8988T (cell line): ENCODE measurements around the gene ETFA.
A peak's percentile ranks its signal among the peaks of the same experiment; 100 is the strongest.

ENCODE experiments used
- DNase-seq: peaks from one replicate; pipeline ENCODE4 v3.0.0; 2011

ETFA gene

DNA sequence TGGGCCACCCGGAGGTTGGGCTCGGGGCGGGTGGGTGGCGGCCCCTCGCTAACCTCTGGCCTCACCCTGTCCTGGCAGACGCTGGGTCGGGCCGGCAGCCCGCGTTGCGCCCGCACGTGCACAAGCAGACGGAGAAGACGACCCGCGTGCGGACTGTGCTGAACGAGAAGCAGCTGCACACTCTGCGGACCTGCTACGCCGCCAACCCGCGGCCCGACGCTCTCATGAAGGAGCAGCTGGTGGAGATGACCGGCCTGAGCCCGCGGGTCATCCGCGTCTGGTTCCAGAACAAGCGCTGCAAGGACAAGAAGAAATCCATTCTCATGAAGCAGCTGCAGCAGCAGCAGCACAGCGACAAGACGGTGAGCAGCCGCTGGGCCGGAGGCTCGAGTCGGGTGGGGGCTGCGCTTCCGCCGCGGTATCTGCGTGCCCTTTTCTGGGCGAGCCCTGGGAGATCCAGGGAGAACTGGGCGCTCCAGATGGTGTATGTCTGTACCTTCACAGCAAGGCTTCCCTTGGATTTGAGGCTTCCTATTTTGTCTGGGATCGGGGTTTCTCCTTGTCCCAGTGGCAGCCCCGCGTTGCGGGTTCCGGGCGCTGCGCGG is 29.0 kb upstream of the ETFA start:
- peak; percentile 79 for DNase-seq

DNA sequence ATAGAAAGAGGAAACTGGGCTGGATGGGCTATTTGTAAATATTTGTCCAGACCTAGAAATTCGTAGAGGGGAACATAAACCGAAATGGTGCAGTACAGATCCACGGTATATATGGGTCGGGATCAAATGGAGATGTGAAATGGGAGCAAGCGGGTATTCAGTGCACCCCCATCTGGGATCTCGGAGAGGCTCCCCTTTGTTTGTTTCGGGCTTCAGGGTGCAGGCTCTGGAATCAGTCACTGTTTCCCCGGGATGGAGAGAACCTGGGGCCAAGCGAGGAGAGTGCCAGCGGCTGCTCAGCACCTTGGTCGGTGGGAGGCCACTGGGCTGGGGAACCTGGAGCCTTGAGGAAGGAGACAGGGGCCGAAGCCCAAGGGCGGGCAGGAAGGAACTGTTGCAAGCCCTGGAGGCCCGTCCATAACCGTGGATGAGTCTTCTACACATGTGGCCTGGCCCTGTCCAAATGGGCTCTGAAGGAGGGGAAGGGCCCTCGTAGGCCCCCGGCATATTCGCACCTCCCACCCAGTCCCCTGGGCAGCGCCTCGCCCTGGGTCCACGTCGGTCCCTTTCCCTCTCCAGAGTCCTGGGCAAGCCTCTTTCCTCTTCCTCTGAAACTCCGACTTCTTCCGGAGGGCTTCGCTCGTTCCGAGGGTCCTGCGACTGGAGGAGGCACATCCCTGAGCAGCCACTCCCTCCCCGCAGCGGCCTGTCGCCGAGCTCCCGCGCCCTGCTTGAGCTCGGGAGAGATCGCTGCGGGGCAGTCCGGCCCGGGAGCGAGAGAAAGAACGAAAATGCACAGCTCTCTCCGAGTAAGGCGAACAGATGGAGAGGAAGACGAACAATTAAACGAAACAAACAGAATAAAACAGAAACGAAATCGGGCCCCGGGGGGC is 28.3 kb upstream of the ETFA start:
- DNase-seq = no peak

DNA sequence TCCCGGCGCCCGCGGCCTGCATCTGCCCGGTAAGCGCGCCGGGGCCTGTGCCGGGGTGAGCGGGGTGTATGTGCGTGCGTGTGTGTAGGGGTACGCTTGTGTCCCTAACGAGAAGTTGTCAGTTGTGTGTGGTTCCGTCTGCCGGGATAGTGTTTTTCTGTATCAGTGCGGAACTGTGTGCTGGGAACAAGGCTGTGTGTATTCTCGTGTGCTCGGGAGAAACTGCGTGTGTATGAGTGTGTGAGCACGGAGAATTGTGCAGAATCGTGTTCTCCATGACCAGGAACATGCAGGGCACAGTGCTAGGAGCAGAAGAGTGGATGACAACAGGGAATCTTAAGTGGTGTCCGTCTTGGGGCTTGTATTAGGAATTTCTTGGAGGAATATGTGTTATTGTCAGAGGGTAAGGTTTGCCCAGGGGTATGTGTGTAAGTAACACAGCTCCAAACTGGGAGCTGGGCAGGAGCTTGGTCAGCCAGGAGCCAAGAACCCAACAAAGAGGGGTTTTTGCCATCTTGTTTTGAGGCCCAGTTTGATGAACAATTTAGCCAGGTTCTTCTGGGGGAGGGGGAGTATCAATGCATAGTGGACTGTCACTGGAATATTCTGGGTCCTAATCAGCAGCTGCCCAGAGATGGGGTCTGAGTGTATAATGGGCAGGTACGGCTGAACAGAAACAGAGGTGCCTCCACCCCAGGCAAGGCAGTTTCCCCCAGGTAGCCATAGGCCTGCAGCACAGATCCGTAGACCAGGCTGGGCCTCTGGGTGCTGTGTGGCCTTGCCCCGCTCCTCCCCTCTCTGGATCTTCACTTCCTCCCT is 27.4 kb upstream of the ETFA start:
- no peak for DNase-seq

DNA sequence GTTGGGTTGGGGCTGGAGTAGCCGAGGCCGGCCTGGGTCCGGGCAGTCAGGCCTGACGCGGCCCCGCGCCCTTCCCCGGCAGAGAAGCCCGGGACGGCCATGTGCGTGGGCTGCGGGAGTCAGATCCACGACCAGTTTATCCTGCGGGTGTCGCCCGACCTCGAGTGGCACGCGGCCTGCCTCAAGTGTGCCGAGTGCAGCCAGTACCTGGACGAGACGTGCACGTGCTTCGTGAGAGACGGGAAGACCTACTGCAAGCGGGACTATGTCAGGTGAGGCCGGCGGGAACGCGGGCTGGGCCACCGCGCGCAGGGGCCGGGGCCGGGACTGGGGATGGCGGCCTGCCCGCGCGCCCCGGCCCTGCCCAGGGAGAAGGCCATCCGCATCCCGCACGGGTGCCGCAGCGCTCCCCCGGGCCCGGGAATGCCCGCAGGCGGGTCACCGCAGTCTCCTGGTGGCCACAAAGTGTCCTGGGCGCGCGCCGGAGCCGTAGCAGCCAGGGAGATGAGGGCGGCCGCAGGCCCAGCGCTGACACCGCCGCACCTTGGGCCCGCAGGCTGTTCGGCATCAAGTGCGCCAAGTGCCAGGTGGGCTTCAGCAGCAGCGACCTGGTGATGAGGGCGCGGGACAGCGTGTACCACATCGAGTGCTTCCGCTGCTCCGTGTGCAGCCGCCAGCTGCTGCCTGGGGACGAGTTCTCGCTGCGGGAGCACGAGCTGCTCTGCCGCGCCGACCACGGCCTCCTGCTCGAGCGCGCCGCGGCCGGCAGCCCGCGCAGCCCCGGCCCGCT is 26.6 kb upstream of the ETFA start:
- no peak for DNase-seq

DNA sequence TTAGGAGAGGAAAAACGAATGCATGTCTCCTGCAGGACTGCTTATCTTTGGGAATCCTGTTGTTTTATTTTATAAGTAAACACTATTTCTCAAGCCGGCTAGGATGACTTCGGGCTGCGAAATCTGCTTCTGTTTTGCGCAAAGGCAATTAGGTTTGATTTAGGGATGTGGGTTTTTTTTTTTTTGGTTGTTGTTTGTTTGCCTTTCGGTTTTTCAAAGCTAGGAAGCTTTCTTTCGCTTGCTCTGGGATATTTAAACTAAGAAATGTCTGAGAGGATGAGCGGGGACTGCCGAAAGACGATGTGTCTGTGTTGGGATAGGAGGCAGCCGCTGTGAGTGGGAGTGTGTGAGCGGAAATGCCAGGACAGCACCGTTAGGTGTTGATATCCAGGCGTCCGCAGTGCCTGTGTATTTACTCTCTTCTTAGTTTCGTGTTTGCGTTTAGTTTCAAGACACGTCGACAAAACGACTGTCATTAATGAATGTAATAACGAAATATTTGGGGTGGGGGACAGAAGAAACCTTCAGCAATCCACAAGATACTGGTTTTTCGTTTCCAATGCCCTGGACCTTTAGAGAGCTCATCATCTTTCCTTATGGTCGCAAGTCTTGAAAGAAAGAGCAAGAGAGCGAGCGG is 25.9 kb upstream of the ETFA start:
- no peak for DNase-seq

DNA sequence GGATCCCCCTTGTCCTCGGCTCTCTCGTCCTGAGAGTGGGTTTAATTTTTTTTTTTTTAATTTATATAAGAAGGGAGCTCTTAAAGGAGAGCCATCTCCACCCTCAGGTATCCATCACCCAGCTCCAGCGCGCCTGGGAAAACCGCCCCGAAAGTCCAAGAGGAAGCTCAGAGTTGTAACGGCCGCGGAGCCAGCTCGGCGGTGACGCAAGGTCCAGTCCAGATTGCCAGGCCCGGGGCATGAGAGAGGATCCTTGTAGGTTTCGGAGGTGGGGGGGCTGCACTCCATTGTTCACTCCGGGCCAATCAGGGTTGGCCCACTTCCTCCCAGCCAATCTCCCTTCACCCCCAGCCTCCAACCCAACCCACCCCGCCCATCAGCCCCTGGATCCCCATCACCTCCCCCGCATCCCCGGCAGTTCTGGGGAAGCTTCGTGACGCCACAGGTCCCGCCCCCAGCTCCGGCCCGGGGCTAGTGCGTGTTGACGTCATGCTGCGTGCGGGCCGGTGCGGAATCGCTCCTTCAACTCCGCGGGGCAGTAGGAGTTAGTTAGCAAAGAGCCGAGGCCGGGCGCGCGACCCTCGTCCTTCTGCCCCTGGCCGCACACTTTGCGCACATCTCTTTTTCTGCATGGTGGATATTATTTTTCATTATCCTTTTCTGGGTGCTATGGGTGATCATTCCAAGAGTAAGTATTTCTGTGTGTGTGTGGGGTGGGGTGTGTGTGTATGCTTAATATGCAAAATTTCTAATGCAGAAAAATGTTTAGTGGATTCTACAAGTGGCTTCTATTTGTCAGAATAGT is 25.2 kb upstream of the ETFA start, which contains the start of gene ISL2:
Gene ISL2 (plus strand): TSS at position 520 of the 805 bp plus-strand sequence. CDS start 111 bp downstream, at position 631.
- no peak for DNase-seq

DNA sequence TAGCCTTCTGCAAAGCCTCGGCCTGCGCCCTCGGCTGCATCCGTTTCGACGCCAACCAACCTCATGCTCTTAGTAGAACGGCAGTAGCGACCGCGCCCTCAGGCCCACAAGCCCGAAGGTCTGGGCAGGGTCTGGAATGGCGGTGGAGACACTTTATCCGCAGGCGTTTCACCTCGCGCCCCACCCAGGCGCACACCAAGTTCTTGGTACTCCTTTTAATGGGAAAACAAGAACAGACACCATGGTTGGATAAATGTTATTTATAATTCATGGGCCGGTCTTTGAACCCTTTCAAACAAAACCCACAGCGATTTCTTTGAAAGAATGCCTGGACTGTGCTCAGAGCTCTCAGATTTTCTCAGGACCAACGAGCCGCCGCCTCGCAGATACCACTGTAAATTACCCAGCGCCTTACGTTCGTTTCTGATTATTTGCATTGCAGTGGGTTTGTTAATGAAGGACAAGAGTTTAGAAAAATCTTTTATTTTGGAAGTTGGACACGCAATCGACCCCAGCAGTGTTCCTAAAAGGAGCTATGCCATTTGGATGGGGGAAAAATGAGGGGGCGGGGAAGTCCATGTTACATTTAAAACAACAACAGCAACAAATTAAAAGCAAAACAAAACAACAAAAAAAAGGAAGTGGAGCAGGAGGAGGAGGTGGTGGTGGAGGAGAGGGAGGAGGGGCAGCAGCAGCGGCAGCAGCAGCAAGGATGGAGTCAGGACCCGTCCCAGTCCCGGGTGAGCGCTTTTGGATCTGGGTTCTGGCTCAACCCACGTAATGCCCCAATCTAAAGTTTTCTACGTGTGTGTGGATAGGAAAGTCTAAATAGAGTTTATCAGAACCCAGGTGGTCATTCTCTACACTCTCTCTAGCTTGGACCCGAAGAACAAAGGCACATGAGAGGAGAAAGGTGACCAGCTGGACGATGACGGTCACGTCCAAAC is 24.3 kb upstream of the ETFA start:
- no peak for DNase-seq

DNA sequence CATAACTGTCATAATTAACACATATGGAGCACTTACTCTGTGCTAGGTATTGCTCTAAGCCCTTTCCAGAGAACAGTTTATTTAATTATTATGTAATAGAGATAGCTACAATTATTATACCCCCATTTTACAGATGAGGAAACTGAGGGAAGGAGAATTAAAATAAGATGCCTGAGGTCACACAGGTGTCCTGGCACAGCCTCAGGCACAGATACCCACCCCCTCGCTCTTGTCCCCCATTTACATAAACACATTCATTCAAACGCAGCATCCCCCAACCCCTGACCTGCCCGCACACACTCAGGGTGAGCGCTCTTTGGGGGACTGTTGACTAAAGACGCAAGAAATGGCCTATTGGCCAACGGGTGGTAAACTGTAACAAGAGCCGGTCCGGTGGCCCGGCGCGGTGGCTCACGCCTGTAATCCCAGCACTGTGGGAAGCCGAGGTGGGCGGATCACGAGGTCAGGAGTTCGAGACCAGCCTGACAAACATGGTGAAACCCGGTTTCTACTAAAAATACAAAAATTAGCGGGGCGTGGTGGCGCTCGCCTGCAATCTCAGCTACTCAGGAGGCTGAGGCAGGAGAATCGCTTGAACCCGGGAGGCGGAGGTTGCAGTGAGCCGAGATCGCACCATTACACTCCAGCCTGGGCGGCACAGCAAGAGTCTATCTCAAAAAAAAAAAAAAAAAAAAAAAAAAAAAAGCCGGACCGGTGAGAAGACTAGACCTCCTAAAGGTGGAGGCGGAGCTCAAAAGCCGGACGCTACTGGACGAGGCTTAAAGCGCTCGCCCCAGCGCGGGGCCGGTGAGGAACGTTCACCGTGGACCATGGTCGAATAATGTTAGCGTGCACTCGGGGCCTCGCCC is 23.4 kb upstream of the ETFA start:
- DNase-seq = no peak

DNA sequence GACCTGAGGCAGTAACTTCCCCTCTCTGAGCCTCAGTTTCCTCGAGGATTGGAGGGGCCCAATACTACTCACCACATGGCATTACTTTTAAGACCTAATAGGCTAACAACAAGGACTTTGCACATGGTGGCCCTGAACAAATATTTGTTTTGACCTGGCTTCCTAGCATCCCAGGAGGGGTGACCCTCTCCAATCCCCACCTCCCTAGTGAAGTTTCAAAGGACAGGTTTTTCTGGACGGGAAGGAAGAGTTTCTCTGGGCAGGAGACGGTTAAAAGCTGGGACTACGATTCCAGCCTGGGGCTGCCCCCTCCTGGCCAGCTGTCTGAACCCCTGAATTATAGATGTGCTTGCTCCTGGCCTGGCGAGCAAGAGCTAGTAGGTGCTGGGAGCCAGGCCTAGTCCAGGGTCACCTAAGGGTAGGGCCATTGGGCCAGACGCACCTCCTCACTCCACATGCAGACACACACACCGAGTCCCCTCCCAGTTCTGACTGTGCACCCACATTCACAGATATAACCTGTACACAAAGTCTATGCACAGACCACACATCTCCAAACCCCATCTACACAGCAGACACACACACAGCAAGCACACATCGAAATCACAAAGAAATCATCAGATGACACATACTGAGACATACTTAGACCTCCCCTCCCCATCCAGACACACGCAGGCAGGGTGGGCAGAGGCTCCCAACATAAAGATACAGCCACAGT is 22.6 kb upstream of the ETFA start:
- no peak for DNase-seq

DNA sequence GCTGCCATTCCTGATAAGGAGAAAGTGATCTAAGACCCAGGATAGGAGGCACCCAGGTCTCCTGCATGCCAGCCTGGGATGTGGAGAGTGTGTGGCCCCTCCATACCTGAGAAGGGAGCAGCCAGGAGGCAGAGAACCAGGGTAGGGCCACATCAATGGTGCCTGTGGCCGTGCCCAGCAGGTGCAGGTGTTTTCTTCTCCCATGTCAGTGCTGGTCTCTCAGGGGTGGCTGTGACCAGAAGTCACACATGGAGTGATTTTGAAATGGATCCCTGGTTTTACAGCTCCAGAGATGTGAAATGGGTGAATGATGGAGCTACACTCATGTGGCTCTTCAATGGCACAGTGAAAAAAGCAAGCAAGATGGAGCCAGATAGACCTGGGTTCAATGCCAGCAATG is 22.0 kb upstream of the ETFA start:
- no peak for DNase-seq

DNA sequence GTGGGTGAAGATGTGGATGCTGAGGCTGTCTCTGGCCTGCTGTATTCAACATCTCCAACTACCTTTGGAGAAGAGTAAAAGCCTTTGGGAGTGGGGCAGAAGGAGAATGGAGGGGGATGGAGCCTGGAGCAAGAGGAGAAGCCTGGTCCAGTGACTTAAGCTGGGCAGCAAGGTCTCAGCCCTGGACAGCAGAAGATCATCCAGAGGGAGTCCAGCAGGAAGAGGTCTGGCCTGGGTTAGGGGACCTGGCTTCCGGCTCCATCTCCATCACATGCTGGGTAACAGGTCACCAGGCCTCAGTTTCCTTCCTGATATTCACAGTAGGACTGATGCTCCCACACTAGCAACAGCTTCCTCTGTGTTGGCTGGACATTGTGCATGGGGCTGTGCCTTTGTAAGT is 21.5 kb upstream of the ETFA start:
- DNase-seq = no peak

DNA sequence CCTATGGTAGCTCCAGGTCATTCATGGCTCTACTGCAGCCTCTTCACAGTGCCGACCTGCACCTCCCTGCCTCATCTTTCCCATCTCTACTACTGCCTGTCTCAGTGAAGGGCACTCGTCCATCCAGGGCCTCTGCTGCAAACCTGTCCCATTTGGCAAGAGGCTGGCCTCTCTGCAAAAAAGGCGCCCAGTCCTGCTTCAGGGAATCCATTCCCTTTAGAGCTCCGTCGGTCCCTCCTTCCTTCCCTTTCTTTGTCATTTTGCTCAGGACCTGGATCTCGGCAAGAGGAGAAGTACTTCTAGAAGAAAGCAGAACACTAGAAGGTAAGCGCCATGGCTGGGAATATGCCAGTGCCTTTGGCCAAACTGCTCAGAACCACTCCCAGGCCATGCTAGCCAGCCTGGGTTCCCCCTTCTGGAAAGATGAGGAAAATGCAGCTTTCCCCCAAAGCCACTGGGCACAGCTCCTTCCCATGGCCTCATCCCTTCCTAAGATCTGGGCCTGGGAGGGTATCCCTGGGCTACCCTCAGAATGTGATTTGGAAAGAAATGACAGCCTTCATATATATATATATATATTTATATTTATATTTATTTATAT is 18.9 kb upstream of the ETFA start:
- DNase-seq = no peak

DNA sequence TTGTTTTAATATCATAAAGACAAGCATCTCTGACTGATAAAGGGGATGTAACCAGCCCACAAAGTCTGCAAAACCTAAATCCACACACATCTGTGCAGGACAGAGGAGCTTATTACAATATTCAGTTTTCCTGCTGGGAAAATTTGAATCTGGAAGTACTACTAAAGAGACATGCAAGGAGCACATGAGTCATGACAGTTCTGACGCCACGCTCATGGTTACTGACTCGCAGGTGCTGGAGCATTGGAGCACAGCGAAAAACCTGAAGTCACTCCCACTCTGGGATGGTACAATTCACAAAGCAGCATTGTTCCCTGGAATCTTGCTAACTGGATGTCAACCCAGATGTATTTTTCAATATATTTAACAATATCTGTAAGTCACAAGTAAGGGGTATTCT is 17.7 kb upstream of the ETFA start:
- no peak for DNase-seq

DNA sequence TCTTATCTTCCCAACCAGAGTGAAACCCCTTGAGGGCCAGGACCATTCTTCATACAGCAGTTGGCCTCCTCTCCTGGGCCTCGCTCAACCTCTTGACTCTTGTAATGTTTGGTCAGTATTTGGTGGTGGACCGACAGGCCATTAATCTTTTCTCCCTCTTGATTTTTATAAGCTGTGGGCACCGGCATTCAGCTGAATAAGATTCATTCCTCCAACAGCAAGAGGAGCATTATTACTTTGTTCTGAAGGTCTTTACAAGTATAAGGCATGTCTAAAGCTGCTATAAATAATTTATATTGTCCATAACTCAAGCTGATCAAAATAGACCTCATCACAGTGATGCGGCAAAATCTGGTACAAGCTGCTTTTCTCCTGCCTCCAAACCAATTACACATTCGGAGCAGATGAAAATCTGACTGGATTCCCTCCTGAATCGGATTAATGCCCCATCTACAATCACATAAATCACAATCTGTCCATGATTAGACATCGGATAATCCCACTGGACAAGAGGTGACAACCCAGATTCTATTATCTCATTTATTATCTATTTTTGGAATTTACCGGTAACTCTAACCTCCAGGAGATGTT is 16.9 kb upstream of the ETFA start:
- no peak for DNase-seq

DNA sequence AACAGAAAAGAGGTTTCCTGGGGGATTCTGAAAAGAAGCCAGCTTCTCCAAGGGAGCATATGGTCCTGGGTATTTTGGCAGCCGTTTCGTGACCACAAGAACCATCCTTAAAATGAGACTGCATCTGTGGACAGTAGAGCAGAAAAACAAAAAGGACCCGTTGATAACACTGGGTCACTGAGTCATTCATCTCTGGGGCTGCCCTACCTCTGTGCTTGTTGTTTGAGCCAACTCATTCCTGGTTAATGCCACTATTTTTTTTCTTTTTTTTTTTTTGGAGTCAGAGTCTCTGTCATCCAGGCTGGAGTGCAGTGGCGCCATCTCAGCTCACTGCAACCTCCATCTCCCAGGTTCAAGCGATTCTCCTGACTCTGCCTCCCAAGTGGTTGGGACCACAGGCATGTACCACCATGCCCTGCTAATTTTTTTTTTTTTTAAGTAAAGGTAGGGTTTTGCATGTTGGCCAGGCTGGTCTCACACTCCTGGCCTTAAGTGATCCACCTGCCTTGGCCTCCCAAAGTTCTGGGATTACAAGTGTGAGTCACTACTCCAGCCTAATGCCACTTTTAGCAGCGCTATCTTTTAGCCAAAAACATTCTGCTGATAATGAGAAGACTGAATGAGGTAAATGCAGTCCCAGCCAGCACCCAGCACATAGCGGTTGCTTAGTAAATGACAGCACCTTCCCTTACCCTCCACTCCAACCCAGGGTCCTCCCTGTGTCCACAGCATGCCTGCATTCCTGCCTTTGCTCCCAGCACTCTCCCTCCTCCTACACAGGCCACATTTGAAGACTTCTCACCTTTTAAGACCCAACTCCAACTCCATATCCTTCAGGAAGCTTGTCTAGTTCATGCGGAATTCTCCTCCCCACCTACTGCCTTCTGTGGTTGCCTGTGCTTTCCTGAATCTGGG is 16.2 kb upstream of the ETFA start:
- DNase-seq = no peak

DNA sequence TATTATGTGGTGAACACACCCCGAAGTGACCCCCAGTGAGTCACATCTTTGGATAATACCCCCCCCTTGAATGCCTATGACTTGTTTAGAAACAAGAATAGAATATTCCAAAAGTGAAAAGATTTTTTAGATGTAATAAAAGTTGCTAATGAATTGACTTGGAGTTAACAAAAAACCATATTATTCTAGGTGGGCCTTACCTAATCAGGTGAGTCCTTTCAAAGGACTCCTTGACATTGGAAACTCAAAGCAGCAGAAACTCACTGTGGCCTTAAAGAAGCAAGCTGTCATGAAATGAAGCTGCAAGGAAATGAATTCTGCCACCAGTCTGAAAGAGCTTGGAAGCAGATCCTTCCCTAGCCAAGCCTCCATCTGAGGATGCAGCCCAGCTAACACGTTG is 14.4 kb upstream of the ETFA start:
- no peak for DNase-seq

DNA sequence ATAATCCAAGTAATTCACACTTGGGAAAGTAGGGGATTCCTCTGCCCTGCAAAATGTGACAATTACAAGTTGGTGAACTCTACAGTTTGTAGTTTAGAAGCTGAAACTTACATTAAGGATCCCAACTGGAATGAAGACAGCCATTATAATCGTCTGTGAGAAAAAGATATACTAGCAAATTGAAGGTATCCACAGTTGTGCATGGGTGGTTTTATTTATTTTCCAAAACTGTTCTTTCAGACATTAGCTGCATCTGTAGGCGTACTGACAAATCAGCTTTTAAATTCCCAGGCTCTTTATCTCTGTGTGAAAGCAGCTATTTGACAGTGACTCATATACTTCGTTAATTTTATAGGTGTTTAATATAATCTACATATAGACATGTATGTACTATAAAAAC is 12.8 kb upstream of the ETFA start:
- DNase-seq = no peak
